B cell (primary cell): ENCODE data around the gene TXNL1.

Experiments used
- CTCF ChIP-seq: fragments of 200-600 bp; IDR thresholded peaks from one replicate; pipeline ENCODE4 v1.8.0; 2022; ENCODE audit warnings: antibody characterized with exemption, mild to moderate bottlenecking
- EZH2 ChIP-seq: IDR thresholded peaks from 2 replicates; pipeline ENCODE4 v1.6.1; 2012; ENCODE audit warnings: borderline replicate concordance, low read depth, mild to moderate bottlenecking, moderate library complexity, low read length; ENCODE audit not compliant: insufficient read depth, poor library complexity, severe bottlenecking

DNA sequence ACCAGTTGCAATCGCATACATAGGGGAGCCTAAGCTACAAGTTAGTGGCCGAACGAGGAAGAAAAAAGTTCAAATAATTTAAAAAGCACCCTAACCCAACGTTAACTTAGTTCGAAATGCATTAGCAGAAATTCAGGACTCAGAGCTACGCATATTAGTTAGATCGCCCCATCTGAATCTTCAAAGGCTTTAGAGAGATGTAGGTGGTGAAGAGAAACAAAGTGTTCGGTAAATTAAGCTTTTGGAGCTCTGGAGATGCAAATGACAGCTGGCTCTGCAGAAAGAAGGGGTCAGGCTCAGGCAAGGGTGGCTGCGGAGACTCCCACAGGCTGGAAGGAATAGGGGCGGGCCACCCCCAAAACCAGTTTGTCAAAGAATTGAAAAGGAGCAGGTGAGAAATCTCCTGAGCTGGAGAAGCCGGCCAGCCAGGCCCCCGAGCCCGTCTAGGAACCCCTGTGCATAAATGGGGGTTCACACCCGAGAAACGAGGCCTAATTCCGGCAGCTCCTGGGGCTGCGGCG, 621 bp downstream of the TXNL1 start:
- TF ChIP-seq CTCF (no peak), EZH2 (no peak)
